Muscle of back (tissue), 11 donors: ENCODE data around the gene FAM120B. TPM values are rescaled to one million over a fixed set of nuclear protein-coding genes. Genes with fewer than 3 reads are reported as not detected.

Source experiments
- DNase-seq, 3 donors: peaks; one replicate each; pipeline versions ENCODE4 v3.0.0 to v3.0.0-alpha.2; 2013
- polyA plus RNA-seq, 10 donors: library from polyadenylated mRNA; unstranded; fragments of 120-200 nt; gene quantifications; one replicate each; pipeline ENCODE4 v1.2.1, GENCODE V29; 2013; ENCODE audit not compliant: insufficient read length in 10 of 10

Gene FAM120B
- polyA plus RNA-seq, 10 donors = 20.5 to 29.7 (median 26.7) TPM

GRCh38 chr6:170271771-170272314 is 34.7 kb upstream of the FAM120B start:
- DNase-seq = no peak

- no peak for DNase-seq
Observed at GRCh38 chr6:170272341-170273065, 34.1 kb upstream of the FAM120B start.

GRCh38 chr6:170273191-170273590 is 33.4 kb upstream of the FAM120B start:
- no peak for DNase-seq

- DNase-seq = no peak
Observed at GRCh38 chr6:170273681-170274080, 32.9 kb upstream of the FAM120B start.

- no peak for DNase-seq
Observed at GRCh38 chr6:170274713-170275560, 31.6 kb upstream of the FAM120B start.

- peak in 1 of 3 donors; percentile 66 for DNase-seq
Observed at GRCh38 chr6:170276369-170277057, 30.0 kb upstream of the FAM120B start.

GRCh38 chr6:170277893-170278742 is 28.4 kb upstream of the FAM120B start:
- no peak for DNase-seq

- DNase-seq = no peak
Observed at GRCh38 chr6:170278743-170279094, 27.8 kb upstream of the FAM120B start.

- no peak for DNase-seq
Observed at GRCh38 chr6:170279426-170279825, 27.1 kb upstream of the FAM120B start.

GRCh38 chr6:170279977-170280688 is 26.4 kb upstream of the FAM120B start:
- peak in 1 of 3 donors; percentile 60 for DNase-seq

GRCh38 chr6:170280689-170281045 is 25.9 kb upstream of the FAM120B start:
- no peak for DNase-seq

- DNase-seq = no peak
Observed at GRCh38 chr6:170281331-170282292, 24.9 kb upstream of the FAM120B start.

GRCh38 chr6:170282512-170283158 is 23.9 kb upstream of the FAM120B start:
- no peak for DNase-seq

GRCh38 chr6:170283212-170284081 is 23.1 kb upstream of the FAM120B start:
- DNase-seq = no peak

GRCh38 chr6:170284126-170284773 is 22.3 kb upstream of the FAM120B start:
- no peak for DNase-seq

GRCh38 chr6:170284866-170285469 is 21.6 kb upstream of the FAM120B start:
- DNase-seq = no peak

- DNase-seq = no peak
Observed at GRCh38 chr6:170285482-170285881, 21.1 kb upstream of the FAM120B start.
